ENCODE results near the gene RBP2. TPM values are rescaled to one million over a fixed set of nuclear protein-coding genes. Genes with fewer than 3 reads are reported as not detected.

Gene RBP2
- total RNA-seq, 2 experiments from 2014 or later, result not detected

DNA sequence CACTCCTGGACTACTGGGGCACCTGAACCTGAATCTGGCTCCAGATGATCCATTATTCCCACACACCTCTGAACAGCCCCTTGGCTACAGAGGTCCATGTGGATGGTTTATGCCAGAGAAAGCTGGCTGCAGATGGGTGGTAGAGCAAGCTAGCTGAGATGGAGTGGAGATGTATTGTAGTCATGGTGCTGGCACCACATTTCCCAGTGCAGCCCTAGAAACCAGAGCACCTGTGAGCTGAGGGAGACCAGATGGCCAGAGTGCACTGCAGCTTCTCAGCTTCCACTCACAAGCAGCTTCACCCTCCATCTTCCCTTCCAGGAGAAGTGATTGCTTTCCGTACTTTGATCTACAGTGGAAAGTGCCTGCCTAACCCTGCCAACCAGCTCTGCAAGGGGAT, 33.3 kb upstream of the RBP2 start:
- Mint-ChIP-seq H3K36me3 (ENCODE audit: low read depth) (no peaks in the 10 kb centered on the region), H3K4me3 (no peak overlapping the region), H3K9me3 (no peaks in the 10 kb centered on the region), H3K27ac (no peak overlapping the region), H3K27me3 (ENCODE audit: low read depth) (no peaks in the 10 kb centered on the region), H3K4me1 (ENCODE audit: low read depth) (no peaks in the 10 kb centered on the region)
- intact Hi-C loops (cut with micrococcal nuclease), result no loop called here
- CTCF ChIA-PET, result no interaction called here
- DNase-seq, result no peak

DNA sequence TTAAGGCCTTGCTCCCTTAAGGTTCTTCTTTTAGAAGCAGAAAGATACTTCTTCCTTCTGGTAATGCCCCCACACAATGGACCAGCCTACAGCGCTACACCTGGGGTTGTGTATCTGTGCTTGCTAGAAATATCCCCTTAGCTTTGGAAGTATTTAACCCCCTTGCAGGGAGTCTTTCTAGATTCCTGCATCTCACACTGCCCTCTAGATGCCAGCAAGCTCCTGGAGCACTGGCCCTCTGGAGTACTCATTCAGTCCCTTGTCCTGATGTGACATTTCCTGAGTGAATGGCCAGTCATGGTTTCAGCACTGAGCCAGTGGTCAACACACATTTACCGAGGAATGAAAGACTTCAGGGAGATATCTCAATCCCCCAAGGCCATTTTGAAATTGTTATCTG, 30.4 kb upstream of the RBP2 start:
- Mint-ChIP-seq H3K4me3 (no peak overlapping the region), H3K36me3 (ENCODE audit: low read depth) (no peaks in the 10 kb centered on the region), H3K27ac (no peak overlapping the region), H3K4me1 (ENCODE audit: low read depth) (no peaks in the 10 kb centered on the region), H3K9me3 (no peaks in the 10 kb centered on the region), H3K27me3 (ENCODE audit: low read depth) (no peaks in the 10 kb centered on the region)
- DNase-seq, result no peak
- intact Hi-C loops (cut with micrococcal nuclease), result no loop called here
- CTCF ChIA-PET, result no interaction called here

DNA sequence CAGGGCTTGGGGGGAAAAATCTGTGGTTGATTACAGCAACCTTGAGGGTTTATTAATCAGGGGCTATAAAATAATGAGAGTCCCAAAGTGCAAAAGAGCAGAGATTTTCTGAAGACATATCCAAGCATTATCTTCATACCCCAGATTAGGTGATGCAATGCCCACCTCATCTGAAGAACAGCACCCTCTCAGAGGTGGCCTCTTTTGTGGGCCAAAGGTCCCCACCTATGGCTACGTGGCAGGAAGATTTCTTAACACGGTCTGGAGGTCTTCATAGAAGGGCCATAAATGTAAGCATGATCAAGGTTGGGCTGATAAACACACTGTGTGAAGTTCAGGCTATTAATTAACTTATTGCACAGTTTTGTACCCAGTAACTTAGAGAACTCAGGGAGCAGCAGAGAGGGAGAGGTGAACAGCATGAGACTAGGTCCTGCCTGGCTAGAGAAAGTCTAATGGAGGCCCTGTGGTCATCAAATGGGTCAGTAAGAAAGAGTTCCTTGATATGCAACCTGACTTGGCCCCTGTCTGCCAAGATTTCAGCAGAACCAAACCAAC, 29.6 kb upstream of the RBP2 start:
- no peaks in the 10 kb centered on the region for H3K9me3 Mint-ChIP-seq
- no peaks in the 10 kb centered on the region for H3K27me3 Mint-ChIP-seq (ENCODE audit: low read depth)
- intact Hi-C loops (cut with micrococcal nuclease), result no loop called here
- CTCF ChIA-PET, result no interaction called here
- H3K4me1 Mint-ChIP-seq (ENCODE audit: low read depth), result no peaks in the 10 kb centered on the region
- H3K27ac Mint-ChIP-seq, result no peak overlapping the region
- DNase-seq, result no peak
- H3K4me3 Mint-ChIP-seq, result no peak overlapping the region
- H3K36me3 Mint-ChIP-seq (ENCODE audit: low read depth), result no peaks in the 10 kb centered on the region

DNA sequence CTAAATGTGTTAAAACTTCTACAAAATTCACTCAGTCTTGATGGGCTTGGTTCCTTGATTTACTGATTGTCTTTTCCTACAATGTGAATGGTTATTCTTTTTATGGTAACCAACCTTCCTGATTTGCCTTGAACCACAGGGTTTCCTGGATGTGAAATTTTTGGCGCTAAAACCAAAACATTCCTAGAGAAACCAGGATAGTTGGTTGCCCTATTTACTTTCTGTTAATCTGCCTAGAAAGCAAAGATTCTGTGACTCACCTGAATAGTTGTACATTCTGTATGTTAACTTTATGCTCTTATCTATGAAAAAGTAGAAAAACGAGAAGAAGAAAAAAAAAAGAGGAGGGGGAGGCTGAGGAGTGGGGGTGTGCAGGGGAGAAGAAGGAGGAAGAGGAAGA, 23.2 kb upstream of the RBP2 start:
- CTCF ChIA-PET, result interaction anchor here (0.6 kb wide), 1 partner anchor 15 kb away, joined by 3 read pairs; no protein-coding TSS in a partner anchor
- no peaks in the 10 kb centered on the region for H3K4me1 Mint-ChIP-seq (ENCODE audit: low read depth)
- peaks cover 10% of the 10 kb centered on the region for H3K9me3 Mint-ChIP-seq
- H3K27ac Mint-ChIP-seq, result no peak overlapping the region
- intact Hi-C loops (cut with micrococcal nuclease), result no loop called here
- no peak overlapping the region for H3K4me3 Mint-ChIP-seq
- H3K27me3 Mint-ChIP-seq (ENCODE audit: low read depth), result no peaks in the 10 kb centered on the region
- peaks cover 7% of the 10 kb centered on the region for H3K36me3 Mint-ChIP-seq (ENCODE audit: low read depth)
- no peak for DNase-seq

DNA sequence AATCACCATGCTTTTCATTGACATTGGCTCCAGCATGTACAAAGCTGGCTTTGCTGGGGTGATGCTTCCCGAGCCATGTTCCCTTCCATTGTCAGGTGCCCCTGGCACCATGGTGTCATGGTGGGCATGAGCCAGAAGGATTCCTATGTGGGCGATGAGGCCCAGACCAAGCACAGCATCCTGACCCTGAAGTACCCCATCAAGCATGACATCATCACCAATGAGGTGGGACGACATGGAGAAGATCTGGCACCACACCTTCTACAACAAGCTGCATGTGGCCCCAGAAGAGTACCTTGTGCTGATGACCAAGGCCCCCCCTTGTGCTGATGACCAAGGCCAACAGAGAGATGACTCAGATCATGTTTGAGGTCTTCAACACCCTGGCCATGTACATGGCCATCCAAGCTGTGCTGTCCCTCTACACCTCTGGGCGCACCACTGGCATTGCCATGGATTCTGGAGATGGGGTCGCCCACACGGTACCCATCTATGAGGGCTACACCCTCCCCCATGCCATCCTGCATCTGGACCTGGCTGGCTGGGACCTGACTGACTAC, 17.6 kb upstream of the RBP2 start:
- Mint-ChIP-seq H3K27ac (no peak overlapping the region), H3K27me3 (ENCODE audit: low read depth) (peaks cover 2% of the 10 kb centered on the region), H3K4me3 (no peak overlapping the region), H3K9me3 (peaks cover 13% of the 10 kb centered on the region), H3K36me3 (ENCODE audit: low read depth) (peaks cover 9% of the 10 kb centered on the region), H3K4me1 (ENCODE audit: low read depth) (no peaks in the 10 kb centered on the region)
- no peak for DNase-seq
- intact Hi-C loops (cut with micrococcal nuclease), result no loop called here
- CTCF ChIA-PET, result no interaction called here

DNA sequence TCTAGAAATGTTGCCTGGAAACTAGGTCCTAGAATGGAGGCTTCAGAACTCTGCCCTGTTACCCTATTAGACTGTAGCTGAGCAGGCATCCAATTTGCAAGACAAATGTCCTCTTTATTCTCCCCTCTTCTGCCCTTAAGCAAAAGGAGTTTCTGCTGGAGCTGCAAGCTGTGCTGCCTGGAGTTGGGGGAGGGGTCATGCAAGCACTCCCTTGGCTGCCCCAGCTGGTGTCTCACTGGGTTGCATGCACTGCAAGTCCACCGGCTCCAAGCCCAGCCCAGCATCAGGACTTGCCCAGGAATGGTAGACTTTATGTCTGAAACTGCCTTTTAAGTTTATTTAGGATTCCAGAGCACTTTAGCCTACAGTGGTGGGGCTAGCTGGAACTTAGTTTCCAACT, 15.7 kb upstream of the RBP2 start:
- H3K36me3 Mint-ChIP-seq (ENCODE audit: low read depth), result peaks cover 11% of the 10 kb centered on the region
- H3K4me1 Mint-ChIP-seq (ENCODE audit: low read depth), result no peaks in the 10 kb centered on the region
- peaks cover 2% of the 10 kb centered on the region for H3K27me3 Mint-ChIP-seq (ENCODE audit: low read depth)
- peaks cover 16% of the 10 kb centered on the region for H3K9me3 Mint-ChIP-seq
- no peak overlapping the region for H3K27ac Mint-ChIP-seq
- no peak for DNase-seq
- intact Hi-C loops (cut with micrococcal nuclease), result no loop called here
- H3K4me3 Mint-ChIP-seq, result no peak overlapping the region
- CTCF ChIA-PET, result no interaction called here

DNA sequence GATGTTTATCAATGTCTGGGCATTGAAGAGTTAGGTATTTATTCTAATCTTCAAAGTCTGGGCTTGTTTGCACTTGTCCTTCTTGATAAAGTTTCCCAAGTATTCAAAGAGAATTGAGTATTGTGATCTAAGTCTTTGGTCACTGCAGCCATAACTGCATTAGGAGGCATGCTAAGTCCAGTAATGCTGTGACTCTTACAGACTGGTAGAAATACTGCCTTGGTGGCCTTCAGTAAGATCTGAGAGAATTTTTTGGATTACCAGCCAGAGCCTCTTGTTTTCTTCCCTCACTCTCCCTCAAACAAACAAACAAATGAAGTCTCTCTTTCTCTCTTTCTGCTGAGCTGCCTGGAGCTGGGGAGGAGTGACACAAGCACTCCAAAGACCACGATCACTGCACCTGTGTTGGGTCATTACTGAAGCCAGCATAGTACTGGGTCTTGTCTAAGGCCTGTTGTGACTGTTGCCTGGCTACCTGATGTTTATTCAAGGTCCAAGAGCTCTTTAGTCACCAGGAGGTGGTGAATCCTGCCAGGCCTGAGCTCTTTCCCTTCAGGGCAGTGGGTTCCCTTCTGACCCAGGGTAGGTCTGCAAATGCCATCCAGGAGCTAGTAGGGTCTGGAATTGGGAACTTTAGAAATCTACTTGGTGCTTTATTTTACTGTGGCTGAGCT, 14.8 kb upstream of the RBP2 start:
- H3K27ac Mint-ChIP-seq, result no peak overlapping the region
- CTCF ChIA-PET, result no interaction called here
- intact Hi-C loops (cut with micrococcal nuclease), result no loop called here
- DNase-seq, result no peak
- peaks cover 12% of the 10 kb centered on the region for H3K9me3 Mint-ChIP-seq
- H3K4me3 Mint-ChIP-seq, result no peak overlapping the region
- peaks cover 2% of the 10 kb centered on the region for H3K27me3 Mint-ChIP-seq (ENCODE audit: low read depth)
- no peaks in the 10 kb centered on the region for H3K4me1 Mint-ChIP-seq (ENCODE audit: low read depth)
- H3K36me3 Mint-ChIP-seq (ENCODE audit: low read depth), result peaks cover 9% of the 10 kb centered on the region

DNA sequence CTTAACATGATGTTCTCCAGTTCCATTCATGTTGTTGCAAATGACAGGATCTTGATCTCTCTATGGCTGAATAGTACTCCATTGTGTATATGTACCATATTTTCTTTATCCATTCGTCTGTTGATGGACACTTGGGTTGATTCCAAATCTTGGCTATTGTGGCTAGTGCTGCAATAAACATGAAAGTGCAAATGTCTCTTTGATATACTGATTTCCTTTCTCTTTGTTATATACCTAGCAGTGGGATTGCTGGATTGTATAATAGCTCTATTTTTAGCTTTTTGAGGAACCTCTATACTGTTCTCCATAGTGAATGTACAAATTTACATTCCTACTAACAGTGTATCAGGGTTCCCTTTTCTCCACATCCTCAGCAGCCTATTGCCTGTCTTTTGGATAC, 5.9 kb upstream of the RBP2 start:
- no peak overlapping the region for H3K4me3 Mint-ChIP-seq
- intact Hi-C loops (cut with micrococcal nuclease), result no loop called here
- CTCF ChIA-PET, result no interaction called here
- no peak overlapping the region for H3K27ac Mint-ChIP-seq
- H3K27me3 Mint-ChIP-seq (ENCODE audit: low read depth), result no peaks in the 10 kb centered on the region
- DNase-seq, result no peak
- no peaks in the 10 kb centered on the region for H3K4me1 Mint-ChIP-seq (ENCODE audit: low read depth)
- H3K9me3 Mint-ChIP-seq, result no peaks in the 10 kb centered on the region
- H3K36me3 Mint-ChIP-seq (ENCODE audit: low read depth), result no peaks in the 10 kb centered on the region

DNA sequence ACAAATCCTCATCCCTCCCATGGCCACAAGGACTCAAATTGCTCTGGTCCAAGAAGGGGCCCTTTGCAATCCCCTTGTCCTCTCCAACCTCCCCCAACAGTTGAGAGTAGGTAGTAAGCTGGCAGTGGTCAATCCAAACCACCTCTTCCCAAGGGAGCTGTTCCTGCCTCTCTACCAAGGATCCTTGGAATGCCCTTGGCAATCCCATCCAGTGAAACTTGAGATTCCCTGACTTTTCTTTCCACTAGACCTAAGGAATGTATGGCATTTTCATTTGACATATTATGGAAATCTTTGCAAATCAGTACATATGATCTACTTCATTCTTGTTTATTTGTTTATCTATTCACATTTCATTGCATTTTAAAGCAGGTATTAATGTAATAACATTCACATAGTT, 4.8 kb upstream of the RBP2 start:
- intact Hi-C loops (cut with micrococcal nuclease), result no loop called here
- CTCF ChIA-PET, result no interaction called here
- Mint-ChIP-seq H3K27ac (no peak overlapping the region), H3K4me1 (ENCODE audit: low read depth) (no peaks in the 10 kb centered on the region), H3K9me3 (no peaks in the 10 kb centered on the region), H3K4me3 (no peak overlapping the region), H3K27me3 (ENCODE audit: low read depth) (no peaks in the 10 kb centered on the region), H3K36me3 (ENCODE audit: low read depth) (no peaks in the 10 kb centered on the region)
- no peak for DNase-seq

DNA sequence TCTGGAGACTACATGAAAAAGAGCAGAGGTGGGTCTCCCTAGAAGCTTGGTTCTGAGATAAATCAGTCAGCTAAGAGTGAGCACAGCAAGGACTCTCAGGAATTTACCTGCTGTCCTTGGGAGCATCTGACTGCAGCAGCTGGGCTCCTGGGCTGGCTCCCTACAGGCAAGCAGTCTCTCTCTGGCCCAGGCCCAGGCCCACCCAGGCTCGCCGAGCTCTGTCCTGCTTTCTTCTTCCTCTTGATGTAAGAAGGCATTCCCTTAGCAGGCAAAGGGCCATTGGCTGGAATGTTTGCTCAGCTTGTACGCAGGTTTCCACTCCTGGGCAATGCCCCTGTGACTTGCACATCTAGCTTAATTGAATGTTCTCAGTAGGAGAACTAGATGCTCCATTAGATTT, 4.3 kb upstream of the RBP2 start:
- Mint-ChIP-seq H3K36me3 (ENCODE audit: low read depth) (no peaks in the 10 kb centered on the region), H3K9me3 (no peaks in the 10 kb centered on the region), H3K4me3 (no peak overlapping the region), H3K27me3 (ENCODE audit: low read depth) (no peaks in the 10 kb centered on the region), H3K27ac (no peak overlapping the region), H3K4me1 (ENCODE audit: low read depth) (no peaks in the 10 kb centered on the region)
- no peak for DNase-seq
- CTCF ChIA-PET, result no interaction called here
- intact Hi-C loops (cut with micrococcal nuclease), result no loop called here

DNA sequence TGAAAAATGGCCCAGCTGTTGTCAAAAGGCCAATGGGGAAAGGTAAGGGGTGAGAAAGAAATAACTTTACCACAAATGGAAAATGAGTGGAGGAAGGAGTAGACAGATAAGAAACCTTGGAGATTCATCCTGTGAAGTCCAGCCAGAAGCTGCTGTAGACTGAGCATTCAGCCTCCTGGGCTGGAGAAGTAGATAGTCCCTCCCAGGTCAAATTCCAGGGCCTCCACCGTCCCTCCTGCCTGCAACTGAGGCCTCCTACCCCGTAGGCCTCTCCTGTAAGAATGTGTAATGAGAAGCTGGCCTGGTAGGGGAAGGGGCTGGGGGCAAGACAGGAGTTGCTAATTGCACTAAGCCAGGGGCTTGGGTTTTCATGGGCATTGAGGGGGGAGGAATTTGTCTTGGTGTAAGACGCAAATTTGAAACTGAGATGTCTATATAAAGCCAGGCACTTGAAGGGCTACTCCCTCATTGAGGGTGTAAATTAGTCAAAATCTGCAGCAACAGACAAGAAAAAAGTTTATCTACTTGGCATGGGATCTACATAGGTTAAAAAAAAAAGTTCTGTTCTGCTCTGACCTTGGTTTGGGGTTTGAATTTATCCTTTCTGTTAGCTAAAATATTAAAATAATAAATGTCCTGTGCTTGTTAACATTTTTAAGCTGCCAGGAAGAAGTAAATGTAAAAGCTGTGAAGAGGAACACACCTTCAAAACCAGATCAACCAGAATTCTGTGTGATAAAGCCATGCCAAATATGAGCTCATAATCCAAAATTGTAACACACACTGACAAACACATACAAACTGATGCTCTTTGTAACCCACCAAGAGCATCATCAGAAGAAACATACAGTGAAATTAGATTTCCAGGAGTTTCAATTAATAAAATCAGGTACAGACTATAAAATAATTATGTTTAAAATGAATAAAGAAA, 1.7 kb upstream of the RBP2 start:
- no peaks in the 10 kb centered on the region for H3K9me3 Mint-ChIP-seq
- no peaks in the 10 kb centered on the region for H3K27me3 Mint-ChIP-seq (ENCODE audit: low read depth)
- no peak for DNase-seq
- H3K4me1 Mint-ChIP-seq (ENCODE audit: low read depth), result no peaks in the 10 kb centered on the region
- H3K36me3 Mint-ChIP-seq (ENCODE audit: low read depth), result no peaks in the 10 kb centered on the region
- intact Hi-C loops (cut with micrococcal nuclease), result no loop called here
- H3K27ac Mint-ChIP-seq, result no peak overlapping the region
- CTCF ChIA-PET, result interaction anchor here (0.6 kb wide), 1 partner anchor 279 kb away, joined by 3 read pairs; no protein-coding TSS in a partner anchor
- H3K4me3 Mint-ChIP-seq, result no peak overlapping the region

DNA sequence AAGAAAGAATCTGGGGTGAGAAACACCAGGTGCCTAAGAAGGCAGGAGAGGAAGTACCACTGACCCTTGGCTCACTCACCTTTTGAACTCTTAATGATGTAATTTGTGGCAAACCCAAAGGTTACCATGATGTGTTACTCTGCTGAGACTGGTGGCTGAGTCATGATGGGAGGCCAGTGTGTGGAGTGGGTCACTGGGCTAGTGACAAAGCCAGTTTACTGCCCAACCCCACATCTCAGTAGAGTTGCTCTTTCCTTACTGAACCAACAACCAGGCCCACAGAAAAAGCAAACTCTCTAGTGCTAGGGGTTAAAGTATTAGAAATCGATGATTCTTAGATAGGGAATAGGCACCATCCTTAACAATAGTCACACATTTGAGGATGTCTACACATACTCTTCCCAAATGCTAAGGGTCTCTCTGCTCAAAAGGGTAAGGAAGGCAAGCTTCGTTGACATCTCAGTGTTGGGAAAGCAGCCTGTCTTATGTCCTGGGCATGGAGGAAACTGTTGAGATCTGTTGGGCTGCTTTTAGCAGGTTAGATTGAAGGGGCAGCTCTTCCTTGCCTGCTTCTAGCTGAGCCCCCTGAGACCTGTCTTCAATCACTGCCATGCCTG, 3.1 kb downstream of the RBP2 start:
- intact Hi-C loops (cut with micrococcal nuclease), result no loop called here
- H3K36me3 Mint-ChIP-seq (ENCODE audit: low read depth), result no peaks in the 10 kb centered on the region
- CTCF ChIA-PET, result no interaction called here
- no peaks in the 10 kb centered on the region for H3K27me3 Mint-ChIP-seq (ENCODE audit: low read depth)
- no peak overlapping the region for H3K27ac Mint-ChIP-seq
- no peak for DNase-seq
- no peaks in the 10 kb centered on the region for H3K4me1 Mint-ChIP-seq (ENCODE audit: low read depth)
- no peak overlapping the region for H3K4me3 Mint-ChIP-seq
- no peaks in the 10 kb centered on the region for H3K9me3 Mint-ChIP-seq

Measured in activated naive CD4-positive, alpha-beta T cell treated with anti-CD3 and anti-CD28 coated beads for 36 hours (primary cell).